Stimulated activated CD4-positive, alpha-beta T cell treated with anti-CD3 and anti-CD28 coated beads, Interleukin-1b, Interleukin-23, amount 100 ng/mL, for 48 hours (primary cell): ENCODE measurements around the gene SIAH2.
A peak's percentile ranks its signal among the peaks of the same experiment; 100 is the strongest.

Experiments used
- DNase-seq: peaks from one replicate; pipeline ENCODE4 v3.0.0-alpha.2; 2020

SIAH2 gene

DNA sequence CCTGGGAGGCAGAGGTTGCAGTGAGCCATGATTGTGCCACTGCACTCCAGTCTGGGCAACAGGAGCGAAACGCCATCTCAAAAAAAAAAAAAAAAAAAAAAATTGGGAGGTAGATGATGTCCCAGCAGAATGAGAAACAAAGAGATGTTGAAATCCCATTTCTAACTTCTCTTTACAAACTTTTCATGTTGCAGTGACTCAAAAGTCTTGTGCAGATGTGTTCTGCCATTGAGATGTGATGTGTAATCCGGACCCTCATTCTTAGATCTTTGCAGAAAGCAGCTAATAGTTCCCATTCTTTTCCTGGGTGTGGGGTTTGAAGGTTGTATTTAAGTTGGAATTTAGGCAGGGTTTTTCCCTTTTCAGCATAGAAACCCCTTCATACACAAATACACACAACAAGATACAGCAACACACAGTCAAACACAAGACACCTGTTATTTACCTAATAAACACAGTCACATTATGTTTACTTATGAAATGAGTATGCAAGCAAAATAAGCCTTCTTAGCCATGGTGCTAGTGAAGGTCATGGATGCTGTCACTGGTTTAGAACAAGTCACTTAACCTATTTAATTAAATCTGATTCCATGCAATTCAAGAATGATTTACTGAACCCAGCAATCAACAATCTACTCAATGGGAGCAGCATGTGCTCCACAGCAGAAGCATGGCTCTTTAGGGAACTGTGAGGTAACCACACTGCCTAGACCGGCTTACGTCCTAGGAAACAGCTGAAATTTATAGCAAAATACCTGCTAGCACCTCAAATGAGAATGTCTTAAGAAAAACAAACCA lies 14.9 kb downstream of the SIAH2 start:
- DNase-seq: no peak

- no peak for DNase-seq
Observed at GRCh38 chr3:150746791-150747590, 16.0 kb downstream of the SIAH2 start.

DNA sequence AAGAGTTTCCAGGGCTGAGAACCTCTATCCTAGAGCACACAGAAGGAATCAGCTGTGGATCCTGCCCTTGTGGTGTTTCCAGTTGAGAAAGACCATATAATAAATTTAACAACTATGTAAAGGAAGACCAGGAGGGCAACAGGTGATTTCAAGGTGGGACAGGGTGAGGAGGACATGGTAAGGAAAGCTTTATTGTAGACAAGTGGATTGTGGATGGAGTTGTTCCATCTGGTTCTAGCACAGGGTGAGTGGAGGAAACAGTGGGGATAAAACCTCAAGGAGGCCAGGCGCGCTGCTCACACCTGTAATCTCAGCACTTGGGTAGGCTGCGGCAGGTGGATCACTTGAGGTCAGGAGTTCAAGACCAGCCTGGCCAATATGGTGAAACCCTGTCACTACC lies 17.1 kb downstream of the SIAH2 start:
- no peak for DNase-seq

DNA sequence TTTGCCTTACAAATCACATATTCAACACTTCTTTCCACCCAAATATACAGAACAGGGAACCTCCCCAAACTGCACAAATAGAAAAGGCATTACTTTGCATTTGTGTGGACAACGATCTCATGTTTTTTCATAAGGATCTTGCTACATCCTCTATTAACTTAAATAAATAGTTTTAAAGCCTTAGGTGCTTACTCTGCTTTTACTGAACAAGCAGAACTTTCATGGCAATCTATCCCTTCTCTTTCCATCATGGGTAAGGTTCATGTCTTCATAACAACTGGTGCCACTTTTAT lies 18.1 kb downstream of the SIAH2 start:
- no peak for DNase-seq

- DNase-seq: no peak
Observed at GRCh38 chr3:150744041-150744918, 18.7 kb downstream of the SIAH2 start.

GRCh38 chr3:150743508-150743907 lies 19.5 kb downstream of the SIAH2 start:
- no peak for DNase-seq

DNA sequence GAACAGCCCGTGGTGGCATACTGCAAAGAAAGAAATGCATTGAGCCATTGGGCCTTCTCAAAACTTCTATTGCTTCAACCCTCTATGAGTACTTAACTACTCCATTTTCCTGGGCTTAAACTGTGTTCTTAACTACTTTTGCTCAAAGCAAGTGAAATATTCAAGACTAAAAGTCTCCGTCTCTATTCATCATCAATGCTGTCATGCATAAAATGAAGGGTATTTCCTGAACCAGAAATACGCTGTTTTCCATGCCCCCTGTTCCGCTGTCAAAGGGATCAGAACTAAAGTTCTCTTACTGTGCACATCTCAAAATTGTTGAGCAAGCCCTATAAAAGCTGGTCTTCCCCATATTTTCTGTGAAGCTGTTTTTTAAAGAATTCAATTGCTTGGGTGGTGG lies 20.3 kb downstream of the SIAH2 start:
- no peak for DNase-seq

DNA sequence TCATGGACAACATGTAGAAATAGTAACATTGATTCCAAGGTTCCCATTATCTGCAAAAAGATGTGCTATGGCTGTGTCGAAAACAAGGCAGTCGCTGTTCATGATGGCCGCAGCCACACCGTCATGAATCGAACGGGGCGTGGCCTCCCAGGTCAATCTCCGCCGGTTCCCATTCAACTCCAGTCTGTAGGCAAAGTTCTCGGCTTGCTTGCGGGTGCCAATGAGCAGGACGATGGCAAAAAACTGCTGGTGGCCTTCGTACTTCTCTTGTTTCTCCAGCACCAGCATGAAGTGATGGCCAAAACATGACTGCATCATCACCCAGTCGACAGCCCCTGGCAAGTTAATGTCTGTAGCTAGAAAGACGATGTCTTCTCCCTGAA lies 20.8 kb downstream of the SIAH2 start:
- DNase-seq: no peak

DNA sequence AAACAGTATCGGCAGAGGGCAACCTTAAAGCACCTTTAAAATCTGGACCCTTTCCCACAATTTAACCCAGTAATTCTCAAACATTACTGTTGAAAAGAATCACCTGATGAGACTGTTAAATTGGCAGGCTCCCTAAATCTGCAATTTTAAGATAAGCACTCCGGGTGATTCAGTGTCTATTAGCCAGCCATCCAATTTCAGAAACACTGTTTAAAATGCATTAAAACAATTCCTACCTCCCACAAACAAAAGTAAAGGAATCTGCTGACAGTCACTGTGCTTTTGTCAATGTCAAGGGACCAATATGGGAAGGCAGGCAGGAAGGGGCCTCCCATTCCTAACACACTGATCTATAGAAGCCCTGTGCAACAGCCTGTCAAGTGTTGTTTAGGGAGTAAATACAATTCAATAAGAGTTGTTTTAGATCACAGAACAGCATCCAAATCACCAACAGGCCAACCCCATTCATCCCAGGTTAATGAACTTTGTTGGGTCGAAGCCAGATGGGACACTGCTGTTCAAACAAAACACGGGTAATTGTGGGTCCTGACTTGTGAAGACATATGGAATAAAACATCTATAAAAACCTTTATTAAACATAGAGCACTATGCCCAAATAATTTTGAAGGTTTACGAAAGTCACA lies 21.4 kb downstream of the SIAH2 start:
- no peak for DNase-seq

- peak; percentile 76 for DNase-seq
Observed at GRCh38 chr3:150740733-150741496, 22.1 kb downstream of the SIAH2 start.

- DNase-seq: no peak
Observed at GRCh38 chr3:150739877-150740645, 22.9 kb downstream of the SIAH2 start.

- DNase-seq: no peak
Observed at GRCh38 chr3:150739200-150739863, 23.6 kb downstream of the SIAH2 start.

GRCh38 chr3:150738688-150739087 lies 24.3 kb downstream of the SIAH2 start:
- no peak for DNase-seq

DNA sequence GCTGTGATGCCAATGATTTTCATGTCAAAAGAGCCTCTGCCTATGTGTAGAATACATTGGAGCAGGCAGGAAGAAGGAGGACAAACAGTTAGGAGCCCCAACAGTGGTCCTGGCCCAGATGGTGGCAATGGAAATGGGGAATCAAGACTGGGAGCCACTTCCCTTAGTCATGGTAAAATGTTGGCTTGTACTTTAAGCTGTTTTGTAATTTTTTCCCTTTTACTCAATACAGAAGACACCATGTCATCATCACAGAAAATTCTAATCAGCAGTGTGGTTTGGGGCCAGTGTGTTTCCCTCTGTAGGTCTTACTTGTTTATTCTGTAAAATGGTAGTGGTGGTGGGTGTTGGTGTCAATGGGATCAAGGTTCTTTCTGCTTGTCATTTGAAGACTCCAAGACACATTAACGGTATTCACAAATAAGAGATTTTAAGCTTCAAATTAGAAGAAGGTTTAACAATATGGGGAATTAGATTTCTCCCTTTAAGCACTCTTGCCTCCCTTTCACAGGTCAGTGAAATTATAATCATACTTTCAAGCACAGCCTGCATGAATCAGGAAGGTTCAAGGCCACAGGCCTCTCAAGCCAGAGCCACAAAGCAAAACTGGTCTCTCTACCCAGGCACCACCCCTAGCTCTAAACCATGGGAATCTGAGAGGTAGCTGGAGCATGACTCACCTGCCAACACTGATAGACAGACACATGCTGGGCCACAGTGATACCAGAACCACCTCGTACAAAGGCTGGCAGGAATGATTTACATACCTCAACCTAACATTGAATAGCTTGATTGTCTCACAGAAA lies 24.9 kb downstream of the SIAH2 start:
- peak; percentile 74 for DNase-seq

DNA sequence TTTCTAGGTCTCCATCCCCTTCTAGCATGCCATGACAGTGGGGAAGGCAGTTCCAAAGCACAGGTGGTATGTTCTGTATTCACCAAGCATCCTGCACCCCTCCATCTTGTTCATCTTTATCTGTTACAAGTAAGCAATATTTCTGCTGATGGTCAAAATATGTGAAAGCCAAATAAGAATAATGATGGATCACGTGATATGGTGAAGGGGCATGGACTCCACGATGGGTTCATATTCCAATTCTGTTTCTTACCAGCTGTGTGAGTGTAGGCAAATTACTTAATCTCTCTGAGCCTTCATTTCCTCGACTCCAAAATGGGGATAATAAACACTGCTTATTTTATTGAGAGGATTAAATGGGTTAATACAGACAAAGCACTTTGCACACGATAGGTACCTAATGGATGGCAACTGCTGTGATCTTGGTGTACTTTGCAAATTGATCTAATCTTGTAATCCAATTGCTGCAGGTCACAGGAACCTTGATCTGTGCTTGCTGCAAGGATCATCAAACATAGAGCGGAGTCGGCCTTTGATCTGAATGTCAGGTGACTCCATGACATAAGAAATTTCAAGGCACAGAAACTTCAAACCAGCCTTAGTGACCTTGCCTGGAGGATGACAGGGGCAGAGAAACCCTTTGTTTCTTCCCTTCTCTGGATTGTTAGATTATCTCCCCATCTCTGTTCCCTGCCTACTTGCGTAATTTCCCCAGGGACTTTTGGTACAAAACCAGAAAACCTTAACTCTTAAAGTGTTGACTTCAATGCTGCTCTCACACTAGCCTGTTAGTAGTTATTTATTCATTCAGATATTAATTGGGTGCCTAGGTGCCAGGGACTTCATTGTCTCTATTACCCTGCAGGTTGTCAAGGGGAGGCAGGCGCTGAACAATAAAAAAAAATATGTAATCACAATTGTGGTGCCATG lies 25.8 kb downstream of the SIAH2 start:
- no peak for DNase-seq

- DNase-seq: no peak
Observed at GRCh38 chr3:150736316-150736719, 26.7 kb downstream of the SIAH2 start.

GRCh38 chr3:150734795-150735119 lies 28.2 kb downstream of the SIAH2 start:
- DNase-seq: no peak

GRCh38 chr3:150733936-150734794 lies 28.8 kb downstream of the SIAH2 start:
- no peak for DNase-seq
